ENCODE results near the gene TRAPPC2L. TPM values are rescaled to one million over a fixed set of nuclear protein-coding genes. Genes with fewer than 3 reads are reported as not detected.

TRAPPC2L gene
- polyA plus RNA-seq, 2 donors, result 42.8 to 44.1 TPM

DNA sequence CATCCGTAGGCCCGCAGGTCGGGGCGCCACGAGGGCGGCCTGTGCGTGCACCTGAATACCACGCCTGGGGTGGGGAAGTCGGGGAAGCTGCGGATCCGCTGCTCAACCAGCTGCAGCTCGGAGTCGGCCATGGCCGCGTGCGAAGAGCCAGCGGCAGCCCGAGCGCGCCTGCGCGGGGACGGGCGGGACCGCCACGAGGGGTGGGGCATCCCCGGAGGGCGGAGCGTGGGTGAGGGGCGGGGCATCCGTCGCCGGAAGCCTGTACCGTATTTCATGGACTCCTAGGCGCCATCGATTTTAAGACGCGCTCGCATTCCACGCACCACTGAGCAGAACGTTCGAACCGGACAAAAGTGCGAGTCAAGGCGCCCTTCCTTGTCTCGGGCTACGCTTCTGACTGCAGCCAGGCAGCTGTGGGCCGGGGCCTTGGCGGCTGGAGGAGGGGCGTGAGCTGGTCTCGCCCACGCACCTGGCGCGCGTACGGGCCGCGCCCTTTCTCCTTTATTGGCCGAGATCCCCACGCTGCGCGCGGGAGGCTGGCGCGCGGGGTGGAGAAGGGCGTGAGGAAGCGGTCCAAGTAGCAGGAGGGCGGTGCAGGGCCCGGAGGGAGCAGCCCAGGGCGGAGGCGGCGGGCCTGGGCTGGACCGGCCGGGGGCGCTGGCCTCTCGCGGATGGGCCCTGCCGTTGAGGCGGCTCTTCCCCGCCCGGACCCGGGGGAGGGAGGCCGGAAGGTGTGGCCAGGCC lies 45.0 kb upstream of the TRAPPC2L start, which contains the start of gene APRT:
APRT (minus strand) TSS at position 160 of the 744 bp plus-strand sequence; CDS start at position 131, 29 bp downstream.
- peaks cover 0 to 25% of the 10 kb centered on the region in 2 donors for H3K36me3 ChIP-seq (ENCODE audit: control insufficient read depth in 2 of 2, insufficient read depth in 2 of 2, low read length in 1 of 2)
- no peaks in the 10 kb centered on the region for H3K9me3 ChIP-seq (ENCODE audit: control insufficient read depth in 2 of 2, insufficient read depth in 1 of 2, low read depth in 1 of 2, low read length in 1 of 2)
- H3K27me3 ChIP-seq (ENCODE audit: control insufficient read depth in 1 of 2, insufficient read depth in 2 of 2, low read length in 2 of 2), result no peaks in the 10 kb centered on the region
- WGBS, 2 donors, result 0 to 1% methylated on average over 62 to 84 of the region's 84 CpGs
- H3K4me3 ChIP-seq (ENCODE audit: low read depth in 1 of 2, low read length in 2 of 2), result peak within 1 kb of the TSS; percentile 57 to 83
- H3K27ac ChIP-seq (ENCODE audit: low read depth in 2 of 2, low read length in 1 of 2), result peak within 1 kb of the TSS; percentile 86 to 95
- H3K4me1 ChIP-seq (ENCODE audit: control insufficient read depth in 2 of 2, insufficient read depth in 2 of 2, low read length in 1 of 2), result peaks cover 11 to 26% of the 10 kb centered on the region in 2 donors

DNA sequence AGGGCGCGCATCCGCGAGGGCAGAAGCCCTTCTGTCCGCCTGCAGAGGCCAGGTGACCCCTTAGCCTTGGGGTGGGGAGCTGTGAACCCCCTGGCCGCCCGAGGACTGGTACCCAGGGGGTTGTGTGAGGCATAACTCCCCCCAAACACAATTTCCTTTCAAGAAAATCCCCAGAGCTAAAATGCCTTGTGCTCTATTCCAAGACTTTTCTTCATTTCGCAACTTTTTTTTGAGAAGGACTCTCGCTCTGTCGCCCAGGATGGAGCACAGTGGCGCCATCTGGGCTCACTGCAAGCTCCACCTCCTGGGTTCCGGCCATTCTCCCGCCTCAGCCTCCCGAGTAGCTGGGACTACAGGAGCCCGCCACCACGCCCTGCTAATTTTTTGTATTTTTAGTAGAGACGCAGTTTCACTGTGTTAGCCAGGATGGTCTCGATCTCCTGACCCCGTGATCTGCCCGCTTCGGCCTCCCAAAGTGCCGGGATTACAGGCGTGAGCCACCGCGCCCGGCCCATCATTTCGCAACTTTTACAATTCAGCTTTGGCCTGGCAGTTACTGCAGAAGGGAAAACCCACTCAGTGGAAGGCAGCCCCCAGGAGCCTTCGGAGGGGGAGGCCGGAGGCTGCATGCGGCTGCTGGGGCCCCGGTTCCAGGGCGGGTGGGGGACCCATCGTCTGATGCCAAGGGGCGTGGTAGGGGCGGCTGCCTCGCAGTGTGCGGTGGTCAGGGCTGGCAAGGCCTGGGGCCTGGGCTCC lies 44.2 kb upstream of the TRAPPC2L start:
- peak overlapping the region; percentile 86 to 95 for H3K27ac ChIP-seq (ENCODE audit: low read depth in 2 of 2, low read length in 1 of 2)
- H3K4me3 ChIP-seq (ENCODE audit: low read depth in 1 of 2, low read length in 2 of 2), result peak overlapping the region; percentile 57 to 83
- no peaks in the 10 kb centered on the region for H3K27me3 ChIP-seq (ENCODE audit: control insufficient read depth in 1 of 2, insufficient read depth in 2 of 2, low read length in 2 of 2)
- H3K4me1 ChIP-seq (ENCODE audit: control insufficient read depth in 2 of 2, insufficient read depth in 2 of 2, low read length in 1 of 2), result peaks cover 11 to 26% of the 10 kb centered on the region in 2 donors
- no peaks in the 10 kb centered on the region for H3K9me3 ChIP-seq (ENCODE audit: control insufficient read depth in 2 of 2, insufficient read depth in 1 of 2, low read depth in 1 of 2, low read length in 1 of 2)
- 44% methylated on average over 37 of the region's 37 CpGs for whole genome bisulfite sequencing, 2 donors
- peaks cover 0 to 18% of the 10 kb centered on the region in 2 donors for H3K36me3 ChIP-seq (ENCODE audit: control insufficient read depth in 2 of 2, insufficient read depth in 2 of 2, low read length in 1 of 2)

DNA sequence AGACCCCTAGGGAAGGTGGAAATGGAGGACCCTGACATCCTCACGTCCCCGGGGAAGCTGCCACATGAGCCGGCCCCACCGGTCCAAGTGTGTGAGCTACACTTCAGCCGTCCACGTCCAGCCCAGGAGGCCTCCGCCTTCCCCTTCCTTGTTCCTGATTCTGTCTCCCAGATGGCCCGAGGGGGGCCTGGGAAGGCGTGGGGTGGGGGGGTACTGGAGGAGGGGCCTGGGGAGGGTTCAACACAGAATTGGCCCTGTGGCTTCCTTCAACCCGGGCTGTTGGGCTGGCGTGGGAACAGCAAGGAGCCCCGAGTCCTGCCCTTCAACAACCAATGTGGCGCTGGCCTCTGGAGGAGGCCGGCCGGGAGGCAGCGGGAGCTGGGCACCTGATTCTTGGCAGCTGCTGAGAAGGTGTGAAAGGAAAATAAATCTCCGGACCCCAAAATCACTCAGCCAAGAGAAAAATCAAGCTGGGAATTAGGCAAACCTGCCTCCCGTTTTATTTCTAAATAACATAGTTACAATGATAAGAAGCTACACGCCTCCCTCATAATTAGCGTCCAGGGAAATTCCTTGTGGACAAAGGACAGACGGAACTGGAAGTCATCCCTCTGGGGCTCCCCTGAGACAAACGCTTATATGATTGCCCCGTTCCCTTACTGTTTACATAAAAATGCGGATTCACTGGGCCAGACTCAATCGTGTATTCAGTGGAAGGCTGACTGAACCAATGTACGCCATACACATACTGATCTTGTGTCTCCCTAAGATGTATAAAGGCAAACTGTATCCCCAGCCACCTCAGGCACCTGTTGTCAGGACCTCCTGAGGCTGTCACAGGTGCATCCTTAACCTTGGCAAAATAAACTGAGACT lies 43.4 kb upstream of the TRAPPC2L start:
- peaks cover 11 to 23% of the 10 kb centered on the region in 2 donors for H3K4me1 ChIP-seq (ENCODE audit: control insufficient read depth in 2 of 2, insufficient read depth in 2 of 2, low read length in 1 of 2)
- H3K27ac ChIP-seq (ENCODE audit: low read depth in 2 of 2, low read length in 1 of 2), result peak overlapping the region in 1 of 2 donors; percentile 5
- peaks cover 0 to 13% of the 10 kb centered on the region in 2 donors for H3K36me3 ChIP-seq (ENCODE audit: control insufficient read depth in 2 of 2, insufficient read depth in 2 of 2, low read length in 1 of 2)
- no peaks in the 10 kb centered on the region for H3K27me3 ChIP-seq (ENCODE audit: control insufficient read depth in 1 of 2, insufficient read depth in 2 of 2, low read length in 2 of 2)
- WGBS, 2 donors, result 54 to 61% methylated on average over 26 of the region's 26 CpGs
- H3K9me3 ChIP-seq (ENCODE audit: control insufficient read depth in 2 of 2, insufficient read depth in 1 of 2, low read depth in 1 of 2, low read length in 1 of 2), result no peaks in the 10 kb centered on the region
- no peak overlapping the region for H3K4me3 ChIP-seq (ENCODE audit: low read depth in 1 of 2, low read length in 2 of 2)

DNA sequence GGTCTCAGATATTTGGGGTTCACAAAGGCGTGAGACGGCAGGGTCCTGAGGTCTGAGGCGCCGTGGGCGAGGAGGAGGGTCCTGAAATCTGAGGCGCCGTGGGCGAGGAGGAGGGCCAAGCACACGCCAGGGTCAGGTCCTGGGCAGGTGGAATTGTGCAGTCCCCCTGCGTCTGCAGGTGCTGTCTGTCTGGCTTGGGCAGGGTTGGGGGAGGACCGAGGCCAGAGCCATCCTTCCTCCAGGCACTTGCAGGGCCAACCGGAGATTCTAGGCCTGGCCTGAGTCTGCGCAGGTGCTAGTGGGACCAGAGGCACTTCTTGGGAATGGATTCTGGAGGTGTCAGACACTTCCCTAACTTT lies 42.8 kb upstream of the TRAPPC2L start:
- WGBS, 2 donors, result 79 to 82% methylated on average over 13 of the region's 13 CpGs
- H3K4me1 ChIP-seq (ENCODE audit: control insufficient read depth in 2 of 2, insufficient read depth in 2 of 2, low read length in 1 of 2), result peaks cover 11 to 23% of the 10 kb centered on the region in 2 donors

DNA sequence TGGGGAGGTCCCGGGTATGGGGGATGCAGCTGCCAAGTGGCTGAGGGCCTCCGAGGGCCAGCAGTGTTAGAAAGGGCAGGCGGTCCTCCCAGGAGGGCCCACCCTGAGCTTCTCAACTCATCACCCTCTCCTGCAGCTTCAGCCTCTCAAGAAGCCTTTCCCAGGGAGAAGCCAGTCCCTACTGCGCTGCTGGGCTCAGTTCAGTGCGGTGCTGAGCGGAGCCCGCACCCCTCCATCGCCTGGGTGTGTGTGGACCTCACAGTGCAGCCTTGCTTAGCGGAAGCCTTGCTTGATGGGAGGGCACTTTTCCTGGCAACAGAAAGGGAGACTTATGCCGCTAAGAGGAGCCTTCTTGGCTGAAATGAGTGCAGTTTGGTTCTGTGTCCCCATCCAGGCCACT lies 41.7 kb upstream of the TRAPPC2L start:
- H3K27me3 ChIP-seq (ENCODE audit: control insufficient read depth in 1 of 2, insufficient read depth in 2 of 2, low read length in 2 of 2), result no peaks in the 10 kb centered on the region
- 83 to 88% methylated on average over 10 of the region's 10 CpGs for WGBS, 2 donors
- H3K4me3 ChIP-seq (ENCODE audit: low read depth in 1 of 2, low read length in 2 of 2), result no peak overlapping the region
- H3K36me3 ChIP-seq (ENCODE audit: control insufficient read depth in 2 of 2, insufficient read depth in 2 of 2, low read length in 1 of 2), result peaks cover 0 to under 1% of the 10 kb centered on the region in 2 donors
- no peaks in the 10 kb centered on the region for H3K9me3 ChIP-seq (ENCODE audit: control insufficient read depth in 2 of 2, insufficient read depth in 1 of 2, low read depth in 1 of 2, low read length in 1 of 2)
- peaks cover 9 to 16% of the 10 kb centered on the region in 2 donors for H3K4me1 ChIP-seq (ENCODE audit: control insufficient read depth in 2 of 2, insufficient read depth in 2 of 2, low read length in 1 of 2)
- no peak overlapping the region for H3K27ac ChIP-seq (ENCODE audit: low read depth in 2 of 2, low read length in 1 of 2)

More for the DNA sequence above, 42.8 kb upstream of the TRAPPC2L start:
- peaks cover 0 to 10% of the 10 kb centered on the region in 2 donors for H3K36me3 ChIP-seq (ENCODE audit: control insufficient read depth in 2 of 2, insufficient read depth in 2 of 2, low read length in 1 of 2)
- H3K27ac ChIP-seq (ENCODE audit: low read depth in 2 of 2, low read length in 1 of 2), result no peak overlapping the region
- H3K9me3 ChIP-seq (ENCODE audit: control insufficient read depth in 2 of 2, insufficient read depth in 1 of 2, low read depth in 1 of 2, low read length in 1 of 2), result no peaks in the 10 kb centered on the region
- H3K4me3 ChIP-seq (ENCODE audit: low read depth in 1 of 2, low read length in 2 of 2), result no peak overlapping the region
- H3K27me3 ChIP-seq (ENCODE audit: control insufficient read depth in 1 of 2, insufficient read depth in 2 of 2, low read length in 2 of 2), result no peaks in the 10 kb centered on the region

DNA sequence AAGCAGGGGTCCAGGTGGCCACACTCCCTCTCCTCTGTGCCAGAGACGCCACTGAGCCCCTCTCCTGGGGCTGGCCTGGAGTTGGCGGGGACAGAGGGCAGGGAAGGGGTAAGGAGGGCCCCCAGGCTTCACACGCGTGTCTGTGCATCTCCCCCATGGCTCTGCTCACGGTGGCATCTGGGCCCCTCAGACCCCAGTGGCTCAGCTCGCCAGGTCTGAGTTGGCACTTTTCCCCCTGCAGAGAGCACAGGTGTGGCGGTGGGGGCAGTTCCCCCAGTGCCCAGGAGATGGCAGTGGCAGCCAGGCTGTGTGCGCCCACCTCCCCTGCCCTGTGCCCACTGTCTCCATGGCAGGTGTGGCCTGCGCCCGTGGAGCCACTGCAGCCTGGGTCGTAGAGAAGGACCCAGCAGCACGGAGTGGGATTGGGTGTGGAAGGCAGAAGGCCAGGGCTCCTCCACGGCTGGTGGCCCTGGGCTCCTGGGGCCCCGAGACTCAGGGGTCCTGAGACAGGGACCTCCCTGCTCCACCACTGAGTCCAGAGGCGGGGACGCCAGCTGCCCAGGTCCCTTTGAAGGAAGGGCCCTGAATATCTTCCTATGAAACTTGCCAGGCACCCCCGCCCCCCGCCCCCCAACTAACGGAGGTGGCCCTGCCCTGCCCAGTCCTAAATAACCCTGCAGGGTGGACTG lies 40.9 kb upstream of the TRAPPC2L start:
- no peaks in the 10 kb centered on the region for H3K27me3 ChIP-seq (ENCODE audit: control insufficient read depth in 1 of 2, insufficient read depth in 2 of 2, low read length in 2 of 2)
- 49 to 55% methylated on average over 17 to 19 of the region's 19 CpGs for WGBS, 2 donors
- H3K4me1 ChIP-seq (ENCODE audit: control insufficient read depth in 2 of 2, insufficient read depth in 2 of 2, low read length in 1 of 2), result peaks cover 3 to 8% of the 10 kb centered on the region in 2 donors
- H3K27ac ChIP-seq (ENCODE audit: low read depth in 2 of 2, low read length in 1 of 2), result no peak overlapping the region
- no peak overlapping the region for H3K4me3 ChIP-seq (ENCODE audit: low read depth in 1 of 2, low read length in 2 of 2)
- peaks cover 0 to under 1% of the 10 kb centered on the region in 2 donors for H3K36me3 ChIP-seq (ENCODE audit: control insufficient read depth in 2 of 2, insufficient read depth in 2 of 2, low read length in 1 of 2)
- H3K9me3 ChIP-seq (ENCODE audit: control insufficient read depth in 2 of 2, insufficient read depth in 1 of 2, low read depth in 1 of 2, low read length in 1 of 2), result no peaks in the 10 kb centered on the region

DNA sequence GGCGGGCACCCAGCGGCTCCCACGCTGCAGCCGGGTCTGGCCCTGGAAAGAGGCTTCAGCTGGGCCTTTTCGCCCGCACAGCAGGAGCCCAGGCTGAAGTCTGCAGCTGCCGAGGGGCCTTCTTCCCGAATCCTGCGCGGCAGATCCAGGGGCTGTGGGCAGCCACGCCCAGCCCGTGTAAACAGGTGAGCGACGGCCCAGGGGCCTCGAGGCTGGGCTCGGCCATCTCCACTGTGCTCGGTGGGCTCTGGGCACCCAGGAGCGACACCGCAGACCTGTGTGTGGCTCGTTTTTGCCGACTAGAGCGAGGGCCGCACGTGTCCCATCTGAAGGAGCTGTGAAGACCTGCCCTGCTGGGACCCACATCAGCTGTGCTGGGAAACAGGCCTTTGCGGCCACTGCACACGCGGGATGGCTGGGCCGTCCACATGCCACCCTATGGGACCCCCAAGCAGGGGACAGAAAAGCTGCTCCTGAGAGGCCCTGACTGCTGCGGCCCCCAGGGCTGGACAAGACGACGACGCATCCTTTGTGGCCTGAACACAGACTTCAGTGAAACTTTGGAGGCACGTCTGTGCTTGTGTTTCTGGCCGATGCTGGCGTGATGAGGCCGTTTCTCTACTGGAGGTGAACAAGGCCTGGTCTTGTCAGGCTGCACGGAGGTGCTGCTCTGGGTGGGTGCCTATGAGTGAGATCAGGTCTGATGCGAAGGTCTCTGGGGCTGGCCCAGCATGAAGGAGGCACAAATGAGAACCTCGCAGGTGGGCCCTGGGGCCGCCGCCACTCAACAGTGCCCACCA lies 40.0 kb upstream of the TRAPPC2L start:
- no peaks in the 10 kb centered on the region for H3K27me3 ChIP-seq (ENCODE audit: control insufficient read depth in 1 of 2, insufficient read depth in 2 of 2, low read length in 2 of 2)
- WGBS, 2 donors, result 56 to 68% methylated on average over 41 of the region's 41 CpGs

DNA sequence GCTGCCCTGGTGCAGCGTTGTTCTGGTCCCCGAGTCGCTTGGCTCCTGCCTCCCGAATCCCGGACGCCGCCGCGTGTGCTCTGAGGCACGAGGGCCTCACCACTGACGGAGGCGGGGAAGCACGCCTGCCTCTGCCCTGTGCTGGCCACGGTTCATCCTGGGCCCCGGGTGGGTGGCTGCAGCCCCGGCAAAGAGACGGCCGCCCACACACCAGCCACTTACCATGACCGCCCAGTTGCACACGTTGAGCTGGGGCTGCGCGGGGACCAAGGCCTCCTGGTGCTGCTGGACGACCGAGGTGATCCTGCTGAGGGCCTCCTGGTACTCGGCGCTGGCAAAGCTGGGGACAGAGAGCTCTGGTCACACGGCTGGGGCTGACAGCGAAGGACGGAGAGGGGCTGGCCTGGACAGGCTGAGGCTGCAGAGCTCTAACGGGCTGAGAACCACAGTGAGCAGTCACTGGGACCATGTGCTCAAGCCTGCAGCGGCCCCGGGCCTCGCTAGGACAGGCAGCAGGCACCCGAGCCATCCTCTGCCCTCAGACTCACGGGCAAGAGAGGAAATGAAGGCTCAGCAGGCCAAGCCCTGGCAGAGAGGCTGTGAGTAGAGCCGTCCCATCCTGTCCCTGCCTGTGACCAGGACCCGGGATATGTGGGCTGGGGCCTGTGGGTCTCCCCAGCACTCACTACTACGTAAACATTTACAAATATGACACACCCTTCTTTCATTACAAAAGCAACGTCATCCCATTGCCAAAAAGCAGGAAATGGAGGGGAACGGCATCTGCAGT lies 38.9 kb upstream of the TRAPPC2L start:
- H3K36me3 ChIP-seq (ENCODE audit: control insufficient read depth in 2 of 2, insufficient read depth in 2 of 2, low read length in 1 of 2), result peaks cover 0 to 17% of the 10 kb centered on the region in 2 donors
- H3K9me3 ChIP-seq (ENCODE audit: control insufficient read depth in 2 of 2, insufficient read depth in 1 of 2, low read depth in 1 of 2, low read length in 1 of 2), result no peaks in the 10 kb centered on the region
- H3K27ac ChIP-seq (ENCODE audit: low read depth in 2 of 2, low read length in 1 of 2), result no peak overlapping the region
- WGBS, 2 donors, result 79 to 86% methylated on average over 39 to 40 of the region's 40 CpGs
- no peak overlapping the region for H3K4me3 ChIP-seq (ENCODE audit: low read depth in 1 of 2, low read length in 2 of 2)
- no peaks in the 10 kb centered on the region for H3K27me3 ChIP-seq (ENCODE audit: control insufficient read depth in 1 of 2, insufficient read depth in 2 of 2, low read length in 2 of 2)
- H3K4me1 ChIP-seq (ENCODE audit: control insufficient read depth in 2 of 2, insufficient read depth in 2 of 2, low read length in 1 of 2), result peaks cover 1 to 8% of the 10 kb centered on the region in 2 donors

More for the DNA sequence above, 40.0 kb upstream of the TRAPPC2L start:
- Histone ChIP-seq H3K4me3 (ENCODE audit: low read depth in 1 of 2, low read length in 2 of 2) (no peak overlapping the region), H3K36me3 (ENCODE audit: control insufficient read depth in 2 of 2, insufficient read depth in 2 of 2, low read length in 1 of 2) (peaks cover 0 to 9% of the 10 kb centered on the region in 2 donors), H3K27ac (ENCODE audit: low read depth in 2 of 2, low read length in 1 of 2) (no peak overlapping the region), H3K9me3 (ENCODE audit: control insufficient read depth in 2 of 2, insufficient read depth in 1 of 2, low read depth in 1 of 2, low read length in 1 of 2) (no peaks in the 10 kb centered on the region), H3K4me1 (ENCODE audit: control insufficient read depth in 2 of 2, insufficient read depth in 2 of 2, low read length in 1 of 2) (peaks cover 3 to 8% of the 10 kb centered on the region in 2 donors)

Measured in esophagus (tissue), 2 donors.